CD8-positive, alpha-beta memory T cell (primary cell): ENCODE measurements around the gene BCAN. TPM values are rescaled to one million over a fixed set of nuclear protein-coding genes. Genes with fewer than 3 reads are reported as not detected.

Source experiments
- CTCF ChIA-PET: fragments of 350-600 bp; sonication (Branson Sonifier 250); formaldehyde crosslinking; loops from one replicate; lab custom pipeline; 2021; ENCODE audit warnings: antibody characterized with exemption; lab: Charles Lee
- POLR2A ChIA-PET: fragments of 350-600 bp; sonication (Branson Sonifier 250); formaldehyde crosslinking; loops from one replicate; lab custom pipeline; 2021; ENCODE audit warnings: antibody characterized with exemption; lab: Charles Lee
- DNase-seq, 5 donors: peaks; one replicate each; pipeline versions ENCODE4 v3.0.0 to v3.0.0-alpha.2; 2020 to 2022; ENCODE audit warnings: mixed read lengths in 1 of 5
- H3K27ac ChIP-seq: one replicate; pipeline ENCODE4 v1.7.0; 2013; ENCODE audit warnings: low read depth, mild to moderate bottlenecking, low read length, moderate library complexity
- H3K27me3 ChIP-seq: 2 replicates; pipeline ENCODE4 v1.7.0; 2013; ENCODE audit warnings: low read length, mild to moderate bottlenecking; ENCODE audit not compliant: insufficient read depth, poor library complexity, severe bottlenecking
- H3K36me3 ChIP-seq: 2 replicates; pipeline ENCODE4 v1.7.0; 2013; ENCODE audit warnings: mild to moderate bottlenecking, low read length, moderate library complexity; ENCODE audit not compliant: insufficient read depth
- H3K4me1 ChIP-seq: 2 replicates; pipeline ENCODE4 v1.7.0; 2013; ENCODE audit warnings: mild to moderate bottlenecking, low read length, moderate library complexity; ENCODE audit not compliant: insufficient read depth
- H3K4me3 ChIP-seq: 2 replicates; pipeline ENCODE4 v1.7.0; 2013; ENCODE audit warnings: mild to moderate bottlenecking, low read length
- H3K9me3 ChIP-seq: 2 replicates; pipeline ENCODE4 v1.7.0; 2013; ENCODE audit warnings: mild to moderate bottlenecking, low read length
- H3K27ac Mint-ChIP-seq, 8 donors: one replicate each; pipeline ENCODE4 v1.8.0; 2020 to 2021; ENCODE audit warnings: mixed read lengths in 8 of 8, mild to moderate bottlenecking in 6 of 8, inconsistent platforms in 3 of 8, moderate library complexity in 3 of 8
- H3K27me3 Mint-ChIP-seq, 2 donors: one replicate each; pipeline ENCODE4 v1.8.0; 2020 to 2021; ENCODE audit warnings: mixed read lengths in 2 of 2, mild to moderate bottlenecking in 1 of 2, moderate library complexity in 1 of 2
- H3K36me3 Mint-ChIP-seq, 3 donors: one replicate each; pipeline ENCODE4 v1.8.0; 2020 to 2021; ENCODE audit warnings: mixed read lengths in 3 of 3, inconsistent platforms in 1 of 3, mild to moderate bottlenecking in 1 of 3
- H3K4me1 Mint-ChIP-seq, 3 donors: one replicate each; pipeline ENCODE4 v1.8.0; 2020 to 2021; ENCODE audit warnings: mixed read lengths in 3 of 3, inconsistent platforms in 1 of 3, mild to moderate bottlenecking in 1 of 3
- H3K4me3 Mint-ChIP-seq, 7 donors: one replicate each; pipeline ENCODE4 v1.8.0; 2020 to 2021; ENCODE audit warnings: mixed read lengths in 7 of 7, mild to moderate bottlenecking in 6 of 7, moderate library complexity in 4 of 7, inconsistent platforms in 2 of 7
- H3K9me3 Mint-ChIP-seq, 5 donors: one replicate each; pipeline ENCODE4 v1.8.0; 2020 to 2022; ENCODE audit warnings: mixed read lengths in 5 of 5, mild to moderate bottlenecking in 3 of 5, moderate library complexity in 2 of 5, inconsistent platforms in 1 of 5
- polyA plus RNA-seq: library from polyadenylated mRNA; unstranded; fragments of 300-500 nt; fragmentation: Illumina TruSeq; gene quantifications from one replicate; pipeline ENCODE4 v1.2.3, GENCODE V29; 2021
- total RNA-seq, 2 experiments: library from RNA; stranded (reverse); gene quantifications; one replicate each; pipeline ENCODE4 v1.2.3, GENCODE V29; 2021

BCAN gene
- total and polyA plus RNA-seq, 3 experiments from 2014 or later = not detected

- peaks cover 22 to 38% (median 26%) of the 10 kb centered on the region in 3 donors for H3K4me1 Mint-ChIP-seq
- Histone ChIP-seq H3K4me3 (peak overlapping the region; percentile 92), H3K27ac (no peak overlapping the region), H3K9me3 (no peaks in the 10 kb centered on the region), H3K27me3 (peaks cover 9% of the 10 kb centered on the region), H3K36me3 (no peaks in the 10 kb centered on the region), H3K4me1 (peaks cover 30% of the 10 kb centered on the region)
- peak in 3 of 5 donors; percentile 6 to 50 (median 11) for DNase-seq
- H3K4me3 Mint-ChIP-seq = peak overlapping the region; percentile 86 to 95 (median 88)
- ChIA-PET CTCF (interaction anchor here (0.6 to 9.1 kb wide), 17 partner anchors 9 to 199 kb away, joined by 3 to 120 read pairs (median 4); partner anchors contain the start of genes ISG20L2, METTL25B, NES and NTRK1), POLR2A (interaction anchor here (1.4 kb wide), 1 partner anchor 22 kb away, joined by 4 read pairs; the partner anchor contains the start of genes ISG20L2 and METTL25B)
- peaks cover 5 to 9% of the 10 kb centered on the region in 2 donors for H3K27me3 Mint-ChIP-seq
- no peaks in the 10 kb centered on the region for H3K36me3 Mint-ChIP-seq
- no peaks in the 10 kb centered on the region for H3K9me3 Mint-ChIP-seq
- peak overlapping the region; percentile 61 to 89 (median 82) for H3K27ac Mint-ChIP-seq
These were observed 64.9 kb downstream of the BCAN start for GRCh38 chr1:156706657-156707416.

- Mint-ChIP-seq H3K36me3 (no peaks in the 10 kb centered on the region), H3K9me3 (no peaks in the 10 kb centered on the region), H3K4me1 (peaks cover 22 to 38% (median 26%) of the 10 kb centered on the region in 3 donors), H3K27me3 (peaks cover 5 to 9% of the 10 kb centered on the region in 2 donors), H3K27ac (peak overlapping the region in 5 of 8 donors; percentile 38 to 93 (median 60)), H3K4me3 (peak overlapping the region; percentile 66 to 95 (median 86))
- Histone ChIP-seq H3K9me3 (no peaks in the 10 kb centered on the region), H3K4me3 (no peak overlapping the region), H3K36me3 (no peaks in the 10 kb centered on the region), H3K27ac (no peak overlapping the region), H3K4me1 (peaks cover 30% of the 10 kb centered on the region), H3K27me3 (peaks cover 9% of the 10 kb centered on the region)
- ChIA-PET CTCF (interaction anchor here (0.7 to 9.1 kb wide), 8 partner anchors 8 to 48 kb away, joined by 3 to 120 read pairs (median 11); partner anchors contain the start of genes ISG20L2, METTL25B and NES), POLR2A (interaction anchor here (0.6 kb wide), 1 partner anchor 11 kb away, joined by 3 read pairs; no protein-coding TSS in a partner anchor)
- DNase-seq = no peak
These were observed 65.7 kb downstream of the BCAN start for GRCh38 chr1:156707417-156708217.

- H3K27me3 ChIP-seq = peaks cover 9% of the 10 kb centered on the region
- H3K4me3 Mint-ChIP-seq = peak overlapping the region in 1 of 7 donors; percentile 72
- POLR2A ChIA-PET = interaction anchor here (0.6 kb wide), 1 partner anchor 11 kb away, joined by 3 read pairs; no protein-coding TSS in a partner anchor
- peak overlapping the region in 4 of 8 donors; percentile 20 to 93 (median 50) for H3K27ac Mint-ChIP-seq
- no peak for DNase-seq
- H3K36me3 ChIP-seq = no peaks in the 10 kb centered on the region
- H3K27me3 Mint-ChIP-seq = peaks cover 5 to 6% of the 10 kb centered on the region in 2 donors
- H3K9me3 ChIP-seq = no peaks in the 10 kb centered on the region
- H3K9me3 Mint-ChIP-seq = no peaks in the 10 kb centered on the region
- CTCF ChIA-PET = interaction anchor here (0.7 to 9.1 kb wide), 5 partner anchors 11 to 49 kb away, joined by 3 to 120 read pairs (median 5); partner anchors contain the start of genes ISG20L2 and METTL25B
- H3K4me1 Mint-ChIP-seq = peaks cover 22 to 38% (median 26%) of the 10 kb centered on the region in 3 donors
- H3K27ac ChIP-seq = no peak overlapping the region
- H3K4me3 ChIP-seq = no peak overlapping the region
- peaks cover 30% of the 10 kb centered on the region for H3K4me1 ChIP-seq
- no peaks in the 10 kb centered on the region for H3K36me3 Mint-ChIP-seq
These were observed 66.3 kb downstream of the BCAN start for GRCh38 chr1:156708218-156708661.

- ChIA-PET POLR2A (no interaction called here), CTCF (interaction anchor here (9.1 kb wide), 2 partner anchors 18 to 19 kb away, joined by 86 to 120 read pairs; partner anchors contain the start of genes ISG20L2 and METTL25B)
- Mint-ChIP-seq H3K4me3 (peak overlapping the region in 1 of 7 donors; percentile 72), H3K27ac (peak overlapping the region in 5 of 8 donors; percentile 25 to 71 (median 63)), H3K36me3 (no peaks in the 10 kb centered on the region), H3K9me3 (no peaks in the 10 kb centered on the region), H3K27me3 (peaks cover 5% of the 10 kb centered on the region in 2 donors), H3K4me1 (peaks cover 22 to 36% (median 25%) of the 10 kb centered on the region in 3 donors)
- no peak overlapping the region for H3K27ac ChIP-seq
- peaks cover 30% of the 10 kb centered on the region for H3K4me1 ChIP-seq
- H3K27me3 ChIP-seq = peaks cover 7% of the 10 kb centered on the region
- no peak overlapping the region for H3K4me3 ChIP-seq
- no peaks in the 10 kb centered on the region for H3K9me3 ChIP-seq
- no peaks in the 10 kb centered on the region for H3K36me3 ChIP-seq
- no peak for DNase-seq
These were observed 67.1 kb downstream of the BCAN start for GRCh38 chr1:156709031-156709430.

Other genes starting within 250 kb of the BCAN start
- 10 to 100 TPM; 32.9 to 35.4 TPM for gene MEF2D, start 141.3 kb upstream of the BCAN start, total RNA-seq
- 19.2 TPM for gene MEF2D, start 141.3 kb upstream of the BCAN start, polyA plus RNA-seq
- 1 to 10 TPM; 4.4 to 4.7 TPM for gene IQGAP3, start 69.6 kb upstream of the BCAN start, total RNA-seq
- not detected for gene IQGAP3, start 69.6 kb upstream of the BCAN start, polyA plus RNA-seq
- 1 to 10 TPM; 7.3 to 7.4 TPM for gene TTC24, start 62.4 kb upstream of the BCAN start, total RNA-seq
- gene TTC24, start 62.4 kb upstream of the BCAN start, polyA plus RNA-seq = 2.3 TPM
- 10 to 100 TPM; 63.0 to 69.1 TPM for gene NAXE, start 50.3 kb upstream of the BCAN start, total RNA-seq
- 113 TPM for gene NAXE, start 50.3 kb upstream of the BCAN start, polyA plus RNA-seq
- 100 to 1,000 TPM; 123 to 131 TPM for gene GPATCH4, start 40.6 kb upstream of the BCAN start, total RNA-seq
- 58.7 TPM for gene GPATCH4, start 40.6 kb upstream of the BCAN start, polyA plus RNA-seq
- gene HAPLN2, start 22.7 kb upstream of the BCAN start, total RNA-seq = not detected
- gene HAPLN2, start 22.7 kb upstream of the BCAN start, polyA plus RNA-seq = not detected
- not detected for gene NES, start 35.3 kb downstream of the BCAN start, total RNA-seq
- not detected for gene NES, start 35.3 kb downstream of the BCAN start, polyA plus RNA-seq
- under 1 TPM; 0.66 to 0.71 TPM for gene CRABP2, start 63.5 kb downstream of the BCAN start, total RNA-seq
- not detected for gene CRABP2, start 63.5 kb downstream of the BCAN start, polyA plus RNA-seq
- gene METTL25B, start 86.4 kb downstream of the BCAN start, total RNA-seq = 10 to 100 TPM; 29.6 to 29.7 TPM
- gene METTL25B, start 86.4 kb downstream of the BCAN start, polyA plus RNA-seq = 4.2 TPM
- gene ISG20L2, start 86.6 kb downstream of the BCAN start, total RNA-seq = 10 to 100 TPM; 69.4 to 75.9 TPM
- 25.0 TPM for gene ISG20L2, start 86.6 kb downstream of the BCAN start, polyA plus RNA-seq
- 100 to 1,000 TPM; 122 to 131 TPM for gene MRPL24, start 99.0 kb downstream of the BCAN start, total RNA-seq
- gene MRPL24, start 99.0 kb downstream of the BCAN start, polyA plus RNA-seq = 92.2 TPM
- gene HDGF, start 109.6 kb downstream of the BCAN start, total RNA-seq = 100 to 1,000 TPM; 297 to 299 TPM
- 46.0 TPM for gene HDGF, start 109.6 kb downstream of the BCAN start, polyA plus RNA-seq
- 100 to 1,000 TPM; 106 to 111 TPM for gene PRCC, start 125.4 kb downstream of the BCAN start, total RNA-seq
- gene PRCC, start 125.4 kb downstream of the BCAN start, polyA plus RNA-seq = 45.9 TPM
- 100 to 1,000 TPM; 163 to 170 TPM for gene SH2D2A, start 174.7 kb downstream of the BCAN start, total RNA-seq
- 62.1 TPM for gene SH2D2A, start 174.7 kb downstream of the BCAN start, polyA plus RNA-seq
- under 1 TPM in 1 of 2 experiments, not detected in 1; 0.07 TPM for gene INSRR, start 217.0 kb downstream of the BCAN start, total RNA-seq
- not detected for gene INSRR, start 217.0 kb downstream of the BCAN start, polyA plus RNA-seq
- gene NTRK1, start 218.7 kb downstream of the BCAN start, total RNA-seq = 1 to 10 TPM; 2.9 to 3.0 TPM
- gene NTRK1, start 218.7 kb downstream of the BCAN start, polyA plus RNA-seq = not detected